Measurements from ENCODE around the gene CD151. TPM values are rescaled to one million over a fixed set of nuclear protein-coding genes. Genes with fewer than 3 reads are reported as not detected.
A peak's percentile ranks its signal among the peaks of the same experiment; 100 is the strongest.

CD151 gene
- polyA plus RNA-seq, 1 experiment = 559 TPM

DNA sequence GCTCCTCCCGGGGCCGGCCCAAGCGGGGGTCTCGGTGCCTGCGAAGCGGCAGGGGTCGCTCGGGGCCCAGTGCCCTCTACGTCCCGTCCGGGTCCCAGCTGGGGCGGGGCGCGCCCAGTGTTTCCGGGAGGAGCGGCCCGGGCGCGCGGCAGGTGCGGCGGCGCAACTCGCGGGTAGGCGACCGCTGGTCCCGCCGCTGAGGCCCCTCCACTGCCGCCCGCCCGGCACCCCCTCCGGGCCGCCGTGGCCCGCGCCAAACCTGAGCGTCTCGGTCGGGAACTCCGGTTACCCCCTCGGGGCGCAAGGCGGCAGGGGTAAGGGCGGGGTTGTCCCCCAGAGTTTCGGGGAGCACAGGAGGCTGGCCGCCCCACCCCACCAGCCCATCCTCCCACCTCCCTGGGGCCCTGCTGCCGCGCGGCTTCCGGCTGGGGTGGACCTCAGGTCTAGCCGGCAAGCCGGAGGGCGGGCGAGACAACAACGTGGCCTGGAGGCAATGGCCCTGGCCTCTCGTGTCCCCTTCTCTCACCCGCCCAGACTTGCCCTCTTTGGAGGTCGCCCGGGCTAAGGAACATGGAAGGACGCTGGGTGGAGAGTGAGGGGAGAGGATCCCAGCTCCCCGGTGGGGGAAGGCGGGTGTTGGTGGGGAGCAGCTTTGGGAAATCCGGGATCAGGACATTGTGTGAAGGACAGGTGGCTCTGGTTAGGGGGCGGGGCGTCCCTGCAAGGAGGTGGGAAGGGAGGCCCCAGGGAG lies 5.4 kb upstream of the CD151 start:
- TF ChIP-seq, protein P1, sequence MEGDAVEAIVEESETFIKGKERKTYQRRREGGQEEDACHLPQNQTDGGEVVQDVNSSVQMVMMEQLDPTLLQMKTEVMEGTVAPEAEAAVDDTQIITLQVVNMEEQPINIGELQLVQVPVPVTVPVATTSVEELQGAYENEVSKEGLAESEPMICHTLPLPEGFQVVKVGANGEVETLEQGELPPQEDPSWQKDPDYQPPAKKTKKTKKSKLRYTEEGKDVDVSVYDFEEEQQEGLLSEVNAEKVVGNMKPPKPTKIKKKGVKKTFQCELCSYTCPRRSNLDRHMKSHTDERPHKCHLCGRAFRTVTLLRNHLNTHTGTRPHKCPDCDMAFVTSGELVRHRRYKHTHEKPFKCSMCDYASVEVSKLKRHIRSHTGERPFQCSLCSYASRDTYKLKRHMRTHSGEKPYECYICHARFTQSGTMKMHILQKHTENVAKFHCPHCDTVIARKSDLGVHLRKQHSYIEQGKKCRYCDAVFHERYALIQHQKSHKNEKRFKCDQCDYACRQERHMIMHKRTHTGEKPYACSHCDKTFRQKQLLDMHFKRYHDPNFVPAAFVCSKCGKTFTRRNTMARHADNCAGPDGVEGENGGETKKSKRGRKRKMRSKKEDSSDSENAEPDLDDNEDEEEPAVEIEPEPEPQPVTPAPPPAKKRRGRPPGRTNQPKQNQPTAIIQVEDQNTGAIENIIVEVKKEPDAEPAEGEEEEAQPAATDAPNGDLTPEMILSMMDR (IDR thresholded peaks at IDR 0.05; ENCODE audit: low read depth, low read length) = no peak
- Histone ChIP-seq H3K9me3 (ENCODE audit: control insufficient read depth, insufficient read depth, low read length) (no peaks in the 10 kb centered on the region; the same call in 1 of the 2 replicates), H3K4me3 (ENCODE audit: low read depth, low read length) (peak overlapping the region; percentile 7; the same call in 1 of the 2 replicates), H3K27me3 (ENCODE audit: control insufficient read depth, insufficient read depth, low read length) (no peaks in the 10 kb centered on the region), H3K27ac (ENCODE audit: low read depth, low read length) (no peak overlapping the region)
- ChIA-PET POLR2A (no interaction called here), CTCF (no interaction called here)
- no peak for DNase-seq (ENCODE audit: low read depth, low spot score)

DNA sequence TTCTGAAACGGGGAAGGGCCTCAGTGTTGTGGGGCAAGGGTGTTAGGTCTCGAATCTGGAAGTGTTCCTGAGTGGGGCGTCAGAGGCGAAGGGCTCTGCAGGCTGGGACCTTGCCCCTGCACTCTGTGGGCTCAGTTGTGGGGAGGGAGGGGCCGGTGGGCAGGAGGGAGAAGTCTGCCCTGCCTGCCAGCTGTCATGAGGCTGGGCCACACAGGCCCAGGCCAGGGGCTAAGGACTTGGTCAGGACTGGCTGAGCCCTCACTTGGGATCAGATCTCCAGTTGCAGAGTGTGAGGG lies 4.9 kb upstream of the CD151 start, which contains the start of gene CRACR2B:
TSS of gene CRACR2B (plus strand) at position 23 of the 296 bp plus-strand sequence. CDS start 689 bp downstream, outside the sequence.
- peak within 1 kb of the TSS; percentile 7; the same call in 1 of the 2 replicates for H3K4me3 ChIP-seq (ENCODE audit: low read depth, low read length)
- TF ChIP-seq, protein P1 (IDR thresholded peaks at IDR 0.05; ENCODE audit: low read depth, low read length) = no peak
- peak within 1 kb of the TSS; percentile 21 for H3K27ac ChIP-seq (ENCODE audit: low read depth, low read length)
- ChIA-PET POLR2A (no interaction called here), CTCF (no interaction called here)
- no peaks in the 10 kb centered on the region for H3K27me3 ChIP-seq (ENCODE audit: control insufficient read depth, insufficient read depth, low read length)
- no peak for DNase-seq (ENCODE audit: low read depth, low spot score)
- H3K9me3 ChIP-seq (ENCODE audit: control insufficient read depth, insufficient read depth, low read length) = no peaks in the 10 kb centered on the region; the same call in 1 of the 2 replicates

DNA sequence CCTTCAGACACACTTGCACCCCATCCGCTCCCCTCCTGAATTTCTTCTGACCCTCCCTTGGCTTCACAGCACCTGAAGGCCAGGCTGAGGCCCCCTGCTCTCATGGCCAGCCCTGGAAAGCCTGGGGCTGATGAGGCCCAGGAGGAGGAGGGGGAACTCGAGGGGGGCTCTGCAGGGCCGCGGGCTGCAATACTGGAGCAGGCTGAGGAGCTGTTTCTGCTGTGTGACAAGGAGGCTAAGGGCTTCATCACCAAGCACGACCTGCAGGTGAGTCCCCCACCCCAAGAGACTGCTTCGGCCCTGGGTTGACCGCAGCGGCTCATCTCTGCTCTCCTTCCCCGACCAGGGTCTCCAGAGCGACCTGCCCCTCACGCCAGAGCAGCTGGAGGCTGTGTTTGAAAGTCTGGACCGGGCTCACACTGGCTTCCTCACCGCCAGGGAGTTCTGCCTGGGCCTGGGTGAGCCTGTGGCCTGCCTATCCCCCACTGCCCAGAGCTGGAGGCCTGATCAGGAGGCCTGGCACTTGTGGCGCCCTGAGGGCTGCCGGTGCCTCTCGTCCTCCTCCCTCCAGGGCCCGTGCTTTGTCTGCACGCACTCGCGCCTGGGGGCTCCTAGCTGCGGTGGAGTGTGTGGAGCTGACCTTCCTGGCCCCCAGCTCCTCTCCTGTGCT lies 4.1 kb upstream of the CD151 start:
- ChIA-PET POLR2A (interaction anchor here (0.6 to 3.7 kb wide), 2 partner anchors 9 to 18 kb away, joined by 12 to 28 read pairs; partner anchors contain the start of gene PNPLA2), CTCF (no interaction called here)
- no peak for DNase-seq (ENCODE audit: low read depth, low spot score)
- Histone ChIP-seq H3K4me3 (ENCODE audit: low read depth, low read length) (no peak overlapping the region), H3K27me3 (ENCODE audit: control insufficient read depth, insufficient read depth, low read length) (no peaks in the 10 kb centered on the region), H3K27ac (ENCODE audit: low read depth, low read length) (peak overlapping the region; percentile 21), H3K9me3 (ENCODE audit: control insufficient read depth, insufficient read depth, low read length) (no peaks in the 10 kb centered on the region; the same call in 1 of the 2 replicates)
- TF ChIP-seq, protein P1 (IDR thresholded peaks at IDR 0.05; ENCODE audit: low read depth, low read length) = no peak

DNA sequence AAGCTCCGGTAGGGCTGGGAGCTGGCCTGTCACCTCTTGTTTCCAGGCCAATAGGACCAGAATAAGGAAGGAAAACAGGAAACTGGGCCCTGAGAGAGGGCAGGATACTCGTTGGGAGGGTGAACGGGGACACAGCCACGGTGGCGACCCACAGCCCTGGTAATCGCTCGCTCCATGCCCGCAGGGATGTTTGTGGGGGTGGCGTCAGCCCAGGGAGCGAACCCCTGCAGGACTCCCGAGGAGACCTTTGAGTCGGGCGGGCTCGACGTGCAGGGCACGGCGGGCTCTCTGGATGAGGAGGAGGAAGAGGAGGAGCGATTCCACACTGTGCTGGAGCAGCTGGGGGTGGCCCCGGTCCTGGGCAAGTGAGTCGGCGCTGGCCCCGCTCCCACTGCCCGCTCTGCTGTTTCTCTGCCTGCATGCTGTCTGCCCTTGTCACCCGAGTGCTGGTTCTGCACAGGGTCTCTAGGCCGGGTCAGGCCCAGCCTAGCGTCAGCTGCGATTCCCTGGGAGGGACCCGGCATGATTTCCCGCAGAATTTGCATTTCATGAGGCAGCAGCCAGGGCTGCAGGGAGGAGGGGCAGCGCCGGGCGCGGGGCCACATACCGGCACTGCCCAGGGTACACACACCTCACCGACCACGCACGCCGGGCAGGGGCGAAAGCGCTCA lies 3.4 kb upstream of the CD151 start:
- CTCF ChIA-PET = no interaction called here

More for the DNA sequence above, 3.4 kb upstream of the CD151 start:
- no peak for DNase-seq (ENCODE audit: low read depth, low spot score)
- Histone ChIP-seq H3K27ac (ENCODE audit: low read depth, low read length) (no peak overlapping the region), H3K27me3 (ENCODE audit: control insufficient read depth, insufficient read depth, low read length) (no peaks in the 10 kb centered on the region), H3K9me3 (ENCODE audit: control insufficient read depth, insufficient read depth, low read length) (no peaks in the 10 kb centered on the region; the same call in 1 of the 2 replicates), H3K4me3 (ENCODE audit: low read depth, low read length) (peak overlapping the region; percentile 34)
- TF ChIP-seq, protein P1 (IDR thresholded peaks at IDR 0.05; ENCODE audit: low read depth, low read length) = no peak
- POLR2A ChIA-PET = interaction anchor here (0.6 to 3.7 kb wide), 5 partner anchors 10 to 80 kb away, joined by 3 to 28 read pairs (median 8); partner anchors contain the start of genes CEND1, PNPLA2 and TSPAN4

Data from AG04450 (cell line).